ENCODE results near the gene ZXDA. TPM values are rescaled to one million over a fixed set of nuclear protein-coding genes. Genes with fewer than 3 reads are reported as not detected.

The ZXDA gene
- total RNA-seq, 2 donors from 2014 or later = 1.9 TPM; not detected in 1

DNA sequence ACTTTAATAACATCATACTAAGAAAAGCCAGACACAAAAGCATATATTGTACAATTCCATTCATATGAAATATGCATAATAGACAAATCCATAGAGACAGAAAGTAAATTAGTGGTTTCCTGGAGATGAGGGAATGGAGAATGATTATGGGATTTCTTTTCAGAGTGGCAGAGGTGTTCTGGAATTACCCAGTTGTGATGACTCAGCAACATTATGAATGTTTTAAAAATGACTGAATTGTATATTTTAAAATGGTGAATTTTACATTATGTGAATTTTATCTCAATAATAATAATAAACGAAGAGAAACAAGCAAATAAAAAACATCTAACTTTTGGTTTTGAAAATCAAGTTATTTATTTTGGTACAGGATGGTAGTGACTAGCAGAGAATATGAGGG lies 11.2 kb downstream of the ZXDA start:
- TF ChIP-seq, protein P1, sequence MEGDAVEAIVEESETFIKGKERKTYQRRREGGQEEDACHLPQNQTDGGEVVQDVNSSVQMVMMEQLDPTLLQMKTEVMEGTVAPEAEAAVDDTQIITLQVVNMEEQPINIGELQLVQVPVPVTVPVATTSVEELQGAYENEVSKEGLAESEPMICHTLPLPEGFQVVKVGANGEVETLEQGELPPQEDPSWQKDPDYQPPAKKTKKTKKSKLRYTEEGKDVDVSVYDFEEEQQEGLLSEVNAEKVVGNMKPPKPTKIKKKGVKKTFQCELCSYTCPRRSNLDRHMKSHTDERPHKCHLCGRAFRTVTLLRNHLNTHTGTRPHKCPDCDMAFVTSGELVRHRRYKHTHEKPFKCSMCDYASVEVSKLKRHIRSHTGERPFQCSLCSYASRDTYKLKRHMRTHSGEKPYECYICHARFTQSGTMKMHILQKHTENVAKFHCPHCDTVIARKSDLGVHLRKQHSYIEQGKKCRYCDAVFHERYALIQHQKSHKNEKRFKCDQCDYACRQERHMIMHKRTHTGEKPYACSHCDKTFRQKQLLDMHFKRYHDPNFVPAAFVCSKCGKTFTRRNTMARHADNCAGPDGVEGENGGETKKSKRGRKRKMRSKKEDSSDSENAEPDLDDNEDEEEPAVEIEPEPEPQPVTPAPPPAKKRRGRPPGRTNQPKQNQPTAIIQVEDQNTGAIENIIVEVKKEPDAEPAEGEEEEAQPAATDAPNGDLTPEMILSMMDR (conservative IDR thresholded peaks at IDR 0.05) = no peak
- WGBS, 2 experiments (ENCODE audit: insufficient coverage in 1 of 2, insufficient read length in 1 of 2) = no CpG with 5 or more reads among the region's 1 CpG
- H3K9ac ChIP-seq (ENCODE audit: extremely low read depth, low read length, poor library complexity, severe bottlenecking) = no peak overlapping the region
- DNase-seq = no peak
- H3K27me3 ChIP-seq (ENCODE audit: control insufficient read depth, insufficient read depth, low read length, poor library complexity, severe bottlenecking) = no peaks in the 10 kb centered on the region
- no peaks in the 10 kb centered on the region for H3K4me1 Mint-ChIP-seq
- H3K4me1 ChIP-seq (ENCODE audit: control insufficient read depth, insufficient read depth, low read length) = no peaks in the 10 kb centered on the region
- H3K27ac ChIP-seq (ENCODE audit: low read depth, low read length) = no peak overlapping the region
- H3K27ac Mint-ChIP-seq = no peak overlapping the region
- H3K4me3 Mint-ChIP-seq = no peak overlapping the region
- H3K9me3 Mint-ChIP-seq = peaks cover 36% of the 10 kb centered on the region
- H3K27me3 Mint-ChIP-seq (ENCODE audit: insufficient read depth) = no peaks in the 10 kb centered on the region
- no peak overlapping the region for H3K4me3 ChIP-seq (ENCODE audit: low read length)
- no peaks in the 10 kb centered on the region for H3K36me3 ChIP-seq (ENCODE audit: control insufficient read depth, insufficient read depth, low read length)
- peaks cover 23% of the 10 kb centered on the region for H3K9me3 ChIP-seq (ENCODE audit: control insufficient read depth, low read length)
- no peaks in the 10 kb centered on the region for H3K36me3 Mint-ChIP-seq (ENCODE audit: low read depth)

DNA sequence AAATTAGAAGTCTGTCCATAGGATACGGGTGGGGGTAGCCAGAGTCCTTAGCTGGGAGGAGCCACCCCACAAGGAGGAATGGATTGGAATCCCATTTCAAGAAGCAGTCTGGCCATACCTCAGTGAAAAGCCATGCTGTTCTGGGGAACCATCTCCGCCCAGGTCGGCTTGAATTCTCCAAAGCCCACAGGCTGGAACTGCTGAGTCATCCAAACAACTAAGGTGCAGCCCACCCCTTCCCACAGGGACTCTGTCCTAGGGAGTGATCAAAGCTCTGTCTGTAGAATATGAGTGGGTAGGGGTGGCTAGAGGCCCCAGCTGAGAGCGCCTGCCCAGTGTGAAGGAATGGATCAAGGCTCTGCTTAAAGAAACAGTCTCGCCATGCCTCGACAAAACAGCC lies 38.8 kb downstream of the ZXDA start:
- Histone ChIP-seq H3K36me3 (ENCODE audit: control insufficient read depth, insufficient read depth, low read length) (no peaks in the 10 kb centered on the region), H3K9ac (ENCODE audit: extremely low read depth, low read length, poor library complexity, severe bottlenecking) (no peak overlapping the region), H3K9me3 (ENCODE audit: control insufficient read depth, low read length) (peaks cover 10% of the 10 kb centered on the region), H3K27ac (ENCODE audit: low read depth, low read length) (no peak overlapping the region), H3K4me1 (ENCODE audit: control insufficient read depth, insufficient read depth, low read length) (no peaks in the 10 kb centered on the region), H3K4me3 (ENCODE audit: low read length) (no peak overlapping the region), H3K27me3 (ENCODE audit: control insufficient read depth, insufficient read depth, low read length, poor library complexity, severe bottlenecking) (no peaks in the 10 kb centered on the region)
- no peak overlapping the region for H3K4me3 Mint-ChIP-seq
- peaks cover 2% of the 10 kb centered on the region for H3K36me3 Mint-ChIP-seq (ENCODE audit: low read depth)
- H3K27ac Mint-ChIP-seq = no peak overlapping the region
- DNase-seq = no peak
- TF ChIP-seq, protein P1 (conservative IDR thresholded peaks at IDR 0.05) = no peak
- peaks cover 1% of the 10 kb centered on the region for H3K27me3 Mint-ChIP-seq (ENCODE audit: insufficient read depth)
- H3K9me3 Mint-ChIP-seq = peaks cover 92% of the 10 kb centered on the region
- H3K4me1 Mint-ChIP-seq = no peaks in the 10 kb centered on the region
- 87% methylated on average over 6 of the region's 6 CpGs; no CpG with 5 or more reads in 1 of the 2 experiments for WGBS, 2 experiments (ENCODE audit: insufficient coverage in 1 of 2, insufficient read length in 1 of 2)

Other genes with a start within 250 kb of the ZXDA start
- not detected for gene NLRP2B, start 230.2 kb downstream of the ZXDA start, total RNA-seq

Data from endodermal cell (in vitro differentiated cells).